Progenitor cell of endocrine pancreas (in vitro differentiated cells): ENCODE data around the gene TSSC4. TPM values are rescaled to one million over a fixed set of nuclear protein-coding genes. Genes with fewer than 3 reads are reported as not detected.
"Not testable (repeated sequence)": the region's sequence is repeated elsewhere in the genome, so short reads cannot be mapped to it uniquely, and the experiment has no call there.

ENCODE experiments used
- DNase-seq: peaks from one replicate; pipeline ENCODE4 v3.0.0; 2021; ENCODE audit warnings: low spot score; ENCODE audit not compliant: unreplicated experiment
- H3K27ac Mint-ChIP-seq: 2 replicates; pipeline ENCODE4 v1.8.0; 2021; ENCODE audit warnings: mild to moderate bottlenecking, moderate library complexity, mixed read lengths
- H3K27me3 Mint-ChIP-seq: 2 replicates; pipeline ENCODE4 v1.8.0; 2021; ENCODE audit warnings: mixed read lengths
- H3K36me3 Mint-ChIP-seq: 2 replicates; pipeline ENCODE4 v1.8.0; 2022; ENCODE audit warnings: mixed read lengths; ENCODE audit not compliant: insufficient read depth
- H3K4me1 Mint-ChIP-seq: 2 replicates; pipeline ENCODE4 v1.8.0; 2021; ENCODE audit warnings: low read depth, mixed read lengths
- H3K4me3 Mint-ChIP-seq: 2 replicates; pipeline ENCODE4 v1.8.0; 2021; ENCODE audit warnings: low read depth, mild to moderate bottlenecking, moderate library complexity, mixed read lengths
- H3K9me3 Mint-ChIP-seq: 2 replicates; pipeline ENCODE4 v1.8.0; 2021; ENCODE audit warnings: low read depth, mixed read lengths
- long read RNA-seq: library from polyadenylated mRNA; unstranded; transcript quantifications from one replicate; pipeline ENCODE4 v2.0.0, GENCODE V29; 2020
- total RNA-seq: library from RNA; stranded (reverse); gene quantifications from 2 replicates; pipeline ENCODE4 v1.2.1, GENCODE V29; 2021
- TF ChIP-seq, protein P1 (sequence below): fragments of 200-600 bp; sonication (generic); IDR thresholded peaks from one replicate; pipeline ENCODE4 v1.5.0; 2021; ENCODE audit warnings: antibody characterized with exemption, mild to moderate bottlenecking; ENCODE audit not compliant: unreplicated experiment

Gene TSSC4
- total RNA-seq: 50.2 and 54.5 TPM in 2 replicates
- long read RNA-seq, partial matches to known transcripts: 1 of 11 reads
- long read RNA-seq, other reads (novel, unspliced or antisense): 0 of 11 reads

- peak; percentile 100 for DNase-seq
- H3K4me1 Mint-ChIP-seq: peaks cover 4% of the 10 kb centered on the region
- TF ChIP-seq, protein P1, sequence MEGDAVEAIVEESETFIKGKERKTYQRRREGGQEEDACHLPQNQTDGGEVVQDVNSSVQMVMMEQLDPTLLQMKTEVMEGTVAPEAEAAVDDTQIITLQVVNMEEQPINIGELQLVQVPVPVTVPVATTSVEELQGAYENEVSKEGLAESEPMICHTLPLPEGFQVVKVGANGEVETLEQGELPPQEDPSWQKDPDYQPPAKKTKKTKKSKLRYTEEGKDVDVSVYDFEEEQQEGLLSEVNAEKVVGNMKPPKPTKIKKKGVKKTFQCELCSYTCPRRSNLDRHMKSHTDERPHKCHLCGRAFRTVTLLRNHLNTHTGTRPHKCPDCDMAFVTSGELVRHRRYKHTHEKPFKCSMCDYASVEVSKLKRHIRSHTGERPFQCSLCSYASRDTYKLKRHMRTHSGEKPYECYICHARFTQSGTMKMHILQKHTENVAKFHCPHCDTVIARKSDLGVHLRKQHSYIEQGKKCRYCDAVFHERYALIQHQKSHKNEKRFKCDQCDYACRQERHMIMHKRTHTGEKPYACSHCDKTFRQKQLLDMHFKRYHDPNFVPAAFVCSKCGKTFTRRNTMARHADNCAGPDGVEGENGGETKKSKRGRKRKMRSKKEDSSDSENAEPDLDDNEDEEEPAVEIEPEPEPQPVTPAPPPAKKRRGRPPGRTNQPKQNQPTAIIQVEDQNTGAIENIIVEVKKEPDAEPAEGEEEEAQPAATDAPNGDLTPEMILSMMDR: peak; percentile 99
- H3K27me3 Mint-ChIP-seq: no peaks in the 10 kb centered on the region
- H3K27ac Mint-ChIP-seq: peak within 1 kb of the TSS; percentile 86
- no peaks in the 10 kb centered on the region for H3K9me3 Mint-ChIP-seq
- H3K36me3 Mint-ChIP-seq: peaks cover 3% of the 10 kb centered on the region
- H3K4me3 Mint-ChIP-seq: peak within 1 kb of the TSS; percentile 85
Observed at GRCh38 chr11:2400069-2400761, at the start of gene TSSC4. Gene TSSC4, plus strand, starts transcription at chr11:2400750. Its CDS starts 1,884 bp downstream, at chr11:2402634.

DNA sequence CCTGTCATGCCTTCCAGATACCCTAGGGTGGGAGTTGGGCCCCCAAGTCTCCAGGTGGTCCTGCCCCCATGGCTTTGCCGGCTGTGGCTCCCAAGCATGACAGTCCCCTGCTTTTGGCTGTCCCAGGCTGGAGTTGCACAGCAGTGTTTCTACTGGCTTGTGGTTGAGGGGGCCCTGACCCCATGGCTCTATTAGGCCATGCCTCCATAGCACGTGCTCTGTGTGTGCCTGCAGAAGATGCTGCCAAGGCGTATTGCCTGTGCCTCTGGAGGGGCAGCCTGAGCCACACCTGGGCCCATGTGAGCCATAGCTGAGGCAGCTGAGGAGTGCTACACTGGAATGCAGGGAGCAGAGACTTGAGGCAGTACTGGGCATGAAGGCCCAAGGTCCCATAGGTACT, 48.8 kb upstream of the TSSC4 start:
- DNase-seq: no peak
- peaks cover 38% of the 10 kb centered on the region for H3K27me3 Mint-ChIP-seq
- TF ChIP-seq, protein P1: no peak
- H3K36me3 Mint-ChIP-seq: no peaks in the 10 kb centered on the region
- peaks cover 10% of the 10 kb centered on the region for H3K9me3 Mint-ChIP-seq
- no peak overlapping the region for H3K4me3 Mint-ChIP-seq
- no peaks in the 10 kb centered on the region for H3K4me1 Mint-ChIP-seq
- H3K27ac Mint-ChIP-seq: no peak overlapping the region

GRCh38 chr11:2352420-2352819, 48.1 kb upstream of the TSSC4 start:
- Mint-ChIP-seq H3K9me3 (peaks cover 10% of the 10 kb centered on the region), H3K4me3 (no peak overlapping the region), H3K4me1 (no peaks in the 10 kb centered on the region), H3K27me3 (peaks cover 41% of the 10 kb centered on the region), H3K27ac (no peak overlapping the region), H3K36me3 (no peaks in the 10 kb centered on the region)
- TF ChIP-seq, protein P1: no peak
- DNase-seq: no peak

- Mint-ChIP-seq H3K4me3 (no peak overlapping the region), H3K36me3 (no peaks in the 10 kb centered on the region)
- TF ChIP-seq, protein P1: no peak
Observed at GRCh38 chr11:2355000-2355644, 45.4 kb upstream of the TSSC4 start.

GRCh38 chr11:2357246-2357645, 43.3 kb upstream of the TSSC4 start:
- Mint-ChIP-seq H3K36me3 (no peaks in the 10 kb centered on the region), H3K9me3 (peaks cover 4% of the 10 kb centered on the region), H3K27ac (no peak overlapping the region), H3K4me3 (no peak overlapping the region), H3K27me3 (peaks cover 35% of the 10 kb centered on the region), H3K4me1 (no peaks in the 10 kb centered on the region)
- no peak for DNase-seq
- TF ChIP-seq, protein P1: no peak

More at GRCh38 chr11:2355000-2355644, 45.4 kb upstream of the TSSC4 start:
- H3K4me1 Mint-ChIP-seq: no peaks in the 10 kb centered on the region
- H3K27ac Mint-ChIP-seq: no peak overlapping the region
- DNase-seq: no peak
- peaks cover 36% of the 10 kb centered on the region for H3K27me3 Mint-ChIP-seq
- peaks cover 4% of the 10 kb centered on the region for H3K9me3 Mint-ChIP-seq

GRCh38 chr11:2357651-2358050, 42.9 kb upstream of the TSSC4 start:
- H3K36me3 Mint-ChIP-seq, H3K27ac Mint-ChIP-seq, H3K4me3 Mint-ChIP-seq, H3K9me3 Mint-ChIP-seq, DNase-seq, H3K4me1 Mint-ChIP-seq: not testable (repeated sequence)
- peaks cover 35% of the 10 kb centered on the region for H3K27me3 Mint-ChIP-seq
